Hepatocyte (in vitro differentiated cells): Measurements from ENCODE around the gene ATP5F1D. TPM values are rescaled to one million over a fixed set of nuclear protein-coding genes. Genes with fewer than 3 reads are reported as not detected.
A peak's percentile ranks its signal among the peaks of the same experiment; 100 is the strongest.

ENCODE experiments used
- DNase-seq: peaks from one replicate; pipeline ENCODE4 v3.0.0-alpha.2; 2016; ENCODE audit warnings: low spot score
- H2AFZ ChIP-seq: fragments of 200-600 bp; sonication (generic); 2 replicates; pipeline ENCODE4 v1.6.0; 2016; ENCODE audit warnings: antibody characterized with exemption, mild to moderate bottlenecking
- H3K27ac ChIP-seq: fragments of 200-600 bp; sonication (generic); 2 replicates; pipeline ENCODE4 v1.5.1; 2016; ENCODE audit warnings: mild to moderate bottlenecking
- H3K27me3 ChIP-seq: fragments of 200-600 bp; sonication (generic); 2 replicates; pipeline ENCODE4 v1.6.1; 2016
- H3K36me3 ChIP-seq: fragments of 200-600 bp; sonication (generic); replicated peaks from 2 replicates; pipeline ENCODE4 v1.5.1; 2016; ENCODE audit warnings: low read depth; ENCODE audit not compliant: insufficient read depth
- H3K4me1 ChIP-seq: fragments of 200-600 bp; sonication (generic); 2 replicates; pipeline ENCODE4 v1.5.1; 2016; ENCODE audit warnings: mild to moderate bottlenecking, moderate library complexity; ENCODE audit not compliant: insufficient read depth
- H3K4me2 ChIP-seq: fragments of 200-600 bp; sonication (generic); 2 replicates; pipeline ENCODE4 v1.6.0; 2016
- H3K4me3 ChIP-seq: fragments of 200-600 bp; sonication (generic); 2 replicates; pipeline ENCODE4 v1.5.1; 2016; ENCODE audit warnings: mild to moderate bottlenecking
- H3K79me2 ChIP-seq: fragments of 200-600 bp; sonication (generic); 2 replicates; pipeline ENCODE4 v1.6.0; 2017; ENCODE audit warnings: mild to moderate bottlenecking
- H3K9me2 ChIP-seq: fragments of 200-600 bp; sonication (generic); replicated peaks from 2 replicates; pipeline ENCODE4 v1.6.0; 2017; ENCODE audit warnings: mild to moderate bottlenecking; ENCODE audit not compliant: insufficient read depth
- H3K9me3 ChIP-seq: fragments of 200-600 bp; sonication (generic); 2 replicates; pipeline ENCODE4 v1.5.1; 2016; ENCODE audit warnings: low read depth, mild to moderate bottlenecking
- H4K20me1 ChIP-seq: fragments of 200-600 bp; sonication (generic); 2 replicates; pipeline ENCODE4 v1.6.0; 2016; ENCODE audit warnings: mild to moderate bottlenecking; ENCODE audit not compliant: insufficient read depth, poor library complexity, severe bottlenecking
- CTCF ChIP-seq: fragments of 200-600 bp; sonication (generic); IDR thresholded peaks from 2 replicates; pipeline ENCODE4 v1.5.1; 2016; ENCODE audit warnings: antibody characterized with exemption, mild to moderate bottlenecking; ENCODE audit not compliant: poor library complexity
- EZH2 ChIP-seq: fragments of 200-600 bp; sonication (generic); IDR thresholded peaks from 2 replicates; pipeline ENCODE4 v1.6.1; 2016; ENCODE audit warnings: antibody characterized with exemption, mild to moderate bottlenecking, borderline replicate concordance
- EZH2phosphoT487 ChIP-seq: fragments of 200-600 bp; sonication (generic); IDR thresholded peaks from one replicate; pipeline ENCODE4 v1.6.1; 2018; ENCODE audit warnings: antibody characterized with exemption, mild to moderate bottlenecking, low read depth, moderate library complexity; ENCODE audit not compliant: unreplicated experiment, severe bottlenecking
- WGBS: methylation state at CpG from one replicate; pipeline ENCODE4 v1.1.6; 2016; ENCODE audit warnings: low lambda C conversion rate; ENCODE audit errors: missing lambda C conversion rate; 5-methylcytosine and 5-hydroxymethylcytosine counted together
- polyA plus RNA-seq: library from polyadenylated mRNA; unstranded; fragments of >200 nt; fragmentation: Nextera tagmentation; extraction: Ambion mirVana; gene quantifications from 2 replicates; pipeline ENCODE4 v1.2.1, GENCODE V29; 2016
- total RNA-seq: library from RNA; depleted of rRNA; stranded (reverse); fragments of >200 nt; gene quantifications from 2 replicates; pipeline ENCODE4 v1.2.3, GENCODE V29; 2014

Gene ATP5F1D
- total and polyA plus RNA-seq, 2 experiments from 2014 or later, result 54.0 to 291 TPM

DNA sequence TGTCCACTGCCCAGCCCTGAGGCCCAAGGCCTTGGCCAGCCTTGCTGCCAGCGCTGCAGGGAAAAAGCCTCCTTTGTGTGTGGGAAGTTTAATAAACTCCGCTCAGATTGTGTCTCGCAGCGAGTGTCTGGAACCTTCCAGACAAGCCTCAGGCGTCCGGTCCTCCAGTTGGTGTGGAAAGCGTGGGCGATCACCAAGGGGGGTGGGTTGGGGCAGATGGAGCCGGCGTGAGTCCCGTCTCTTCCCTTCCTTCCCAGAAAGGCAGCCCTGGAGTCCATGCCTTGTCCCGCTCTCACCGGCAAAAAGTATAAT lies 31.4 kb upstream of the ATP5F1D start:
- peaks cover 27% of the 10 kb centered on the region for H3K4me1 ChIP-seq
- 95% methylated on average over 13 of the region's 13 CpGs for WGBS
- H4K20me1 ChIP-seq, result peaks cover 71% of the 10 kb centered on the region
- H3K9me2 ChIP-seq, result no peaks in the 10 kb centered on the region
- peaks cover 88% of the 10 kb centered on the region for H3K79me2 ChIP-seq
- no peaks in the 10 kb centered on the region for H3K9me3 ChIP-seq
- H3K27me3 ChIP-seq, result no peaks in the 10 kb centered on the region
- no peaks in the 10 kb centered on the region for H3K36me3 ChIP-seq
- TF ChIP-seq CTCF (no peak), EZH2 (no peak)
- H2AFZ ChIP-seq, result no peak overlapping the region
- peak overlapping the region; percentile 20 for H3K27ac ChIP-seq
- no peak overlapping the region for H3K4me3 ChIP-seq
- no peak for DNase-seq
- H3K4me2 ChIP-seq, result peak overlapping the region; percentile 91

GRCh38 chr19:1211494-1212234 lies 29.9 kb upstream of the ATP5F1D start:
- Histone ChIP-seq H3K79me2 (peaks cover 97% of the 10 kb centered on the region), H3K27ac (no peak overlapping the region), H2AFZ (no peak overlapping the region), H3K4me3 (no peak overlapping the region), H3K36me3 (no peaks in the 10 kb centered on the region), H3K9me2 (no peaks in the 10 kb centered on the region), H3K27me3 (no peaks in the 10 kb centered on the region), H3K9me3 (no peaks in the 10 kb centered on the region), H3K4me1 (peaks cover 27% of the 10 kb centered on the region), H3K4me2 (no peak overlapping the region), H4K20me1 (peaks cover 77% of the 10 kb centered on the region)
- DNase-seq, result no peak
- no peak for TF ChIP-seq EZH2phosphoT487
- TF ChIP-seq CTCF, result no peak
- no peak for TF ChIP-seq EZH2
- WGBS, result 92% methylated on average over 33 of the region's 33 CpGs

GRCh38 chr19:1213391-1214286 lies 27.9 kb upstream of the ATP5F1D start:
- WGBS, result 78% methylated on average over 39 of the region's 39 CpGs
- Histone ChIP-seq H3K4me3 (no peak overlapping the region), H3K27me3 (no peaks in the 10 kb centered on the region), H3K79me2 (peaks cover 99% of the 10 kb centered on the region), H3K36me3 (no peaks in the 10 kb centered on the region), H3K4me1 (peaks cover 22% of the 10 kb centered on the region), H4K20me1 (peaks cover 73% of the 10 kb centered on the region), H3K9me3 (no peaks in the 10 kb centered on the region), H2AFZ (no peak overlapping the region), H3K9me2 (no peaks in the 10 kb centered on the region), H3K27ac (peak overlapping the region; percentile 89), H3K4me2 (peak overlapping the region; percentile 49)
- TF ChIP-seq EZH2phosphoT487 (no peak), EZH2 (no peak), CTCF (no peak)
- DNase-seq, result peak; percentile 77
